ENCODE results near the gene DMRTB1. TPM values are rescaled to one million over a fixed set of nuclear protein-coding genes. Genes with fewer than 3 reads are reported as not detected.

DMRTB1 gene
- total and polyA plus RNA-seq, 7 donors, result not detected

- WGBS, 3 donors, result 89 to 92% (median 91%) methylated on average over 12 of the region's 12 CpGs
- H3K36me3 ChIP-seq (ENCODE audit: insufficient read depth in 1 of 2, low read depth in 1 of 2), result no peaks in the 10 kb centered on the region
- H3K4me3 ChIP-seq, result no peak overlapping the region
- DNase-seq (no peak), ATAC-seq (no peak)
- peaks cover 0 to 24% (median 2%) of the 10 kb centered on the region in 3 donors for H3K27me3 ChIP-seq (ENCODE audit: insufficient read depth in 3 of 3, low read length in 2 of 3)
- intact Hi-C loops (cut with DNase I), result no loop called here
- H3K27ac ChIP-seq, result no peak overlapping the region
- no peaks in the 10 kb centered on the region for H3K9me3 ChIP-seq
- TF ChIP-seq CTCF (IDR thresholded peaks at IDR 0.05), result no peak
- no peaks in the 10 kb centered on the region for H3K4me1 ChIP-seq
These were observed 43.8 kb upstream of the DMRTB1 start for GRCh38 chr1:53415432-53415831.

GRCh38 chr1:53416269-53416813 is 42.9 kb upstream of the DMRTB1 start:
- no peak for ATAC-seq
- H3K27ac ChIP-seq, result no peak overlapping the region
- H3K9me3 ChIP-seq, result no peaks in the 10 kb centered on the region
- DNase-seq, result no peak
- H3K4me1 ChIP-seq, result no peaks in the 10 kb centered on the region
- no peaks in the 10 kb centered on the region for H3K36me3 ChIP-seq (ENCODE audit: insufficient read depth in 1 of 2, low read depth in 1 of 2)
- H3K4me3 ChIP-seq, result no peak overlapping the region
- 63 to 69% (median 64%) methylated on average over 4 of the region's 4 CpGs for WGBS, 3 donors
- peaks cover 0 to 31% (median 2%) of the 10 kb centered on the region in 3 donors for H3K27me3 ChIP-seq (ENCODE audit: insufficient read depth in 3 of 3, low read length in 2 of 3)
- no peak for TF ChIP-seq CTCF (IDR thresholded peaks at IDR 0.05)
- intact Hi-C loops (cut with DNase I), result no loop called here

- H3K27me3 ChIP-seq (ENCODE audit: insufficient read depth in 3 of 3, low read length in 2 of 3), result peaks cover 0 to 33% (median 2%) of the 10 kb centered on the region in 3 donors
- DNase-seq (no peak), ATAC-seq (no peak)
- no peaks in the 10 kb centered on the region for H3K9me3 ChIP-seq
- TF ChIP-seq CTCF (IDR thresholded peaks at IDR 0.05), result no peak
- no peaks in the 10 kb centered on the region for H3K36me3 ChIP-seq (ENCODE audit: insufficient read depth in 1 of 2, low read depth in 1 of 2)
- H3K27ac ChIP-seq, result no peak overlapping the region
- 21 to 23% (median 22%) methylated on average over 9 of the region's 9 CpGs for WGBS, 3 donors
- intact Hi-C loops (cut with DNase I), result no loop called here
- H3K4me1 ChIP-seq, result no peaks in the 10 kb centered on the region
- no peak overlapping the region for H3K4me3 ChIP-seq
These were observed 42.1 kb upstream of the DMRTB1 start for GRCh38 chr1:53417074-53417511.

- 27 to 32% (median 29%) methylated on average over 5 of the region's 5 CpGs for WGBS, 3 donors
- intact Hi-C loops (cut with DNase I), result no loop called here
- no peaks in the 10 kb centered on the region for H3K9me3 ChIP-seq
- ATAC-seq, result no peak
- no peak overlapping the region for H3K27ac ChIP-seq
- no peaks in the 10 kb centered on the region for H3K36me3 ChIP-seq (ENCODE audit: insufficient read depth in 1 of 2, low read depth in 1 of 2)
- H3K4me3 ChIP-seq, result no peak overlapping the region
- no peaks in the 10 kb centered on the region for H3K4me1 ChIP-seq
- H3K27me3 ChIP-seq (ENCODE audit: insufficient read depth in 3 of 3, low read length in 2 of 3), result peaks cover 0 to 33% (median 0%) of the 10 kb centered on the region in 3 donors
- no peak for TF ChIP-seq CTCF (IDR thresholded peaks at IDR 0.05)
- no peak for DNase-seq
These were observed 40.2 kb upstream of the DMRTB1 start for GRCh38 chr1:53419034-53419433.

GRCh38 chr1:53420341-53420740 is 38.9 kb upstream of the DMRTB1 start:
- Histone ChIP-seq H3K27me3 (ENCODE audit: insufficient read depth in 3 of 3, low read length in 2 of 3) (peaks cover 0 to 33% (median 0%) of the 10 kb centered on the region in 3 donors), H3K9me3 (no peaks in the 10 kb centered on the region), H3K4me3 (no peak overlapping the region), H3K36me3 (ENCODE audit: insufficient read depth in 1 of 2, low read depth in 1 of 2) (no peaks in the 10 kb centered on the region), H3K27ac (no peak overlapping the region), H3K4me1 (no peaks in the 10 kb centered on the region)
- ATAC-seq, result no peak
- intact Hi-C loops (cut with DNase I), result no loop called here
- no peak for TF ChIP-seq CTCF (IDR thresholded peaks at IDR 0.05)
- no peak for DNase-seq
- 84 to 90% (median 86%) methylated on average over 2 of the region's 2 CpGs for WGBS, 3 donors
